Hypothalamus (tissue), 51 donors: ENCODE results near the gene TSN.

ENCODE experiments used
- DNase-seq, 51 donors: peaks; one replicate each; lab custom pipeline; 2025; lab: John Stamatoyannopoulos, UW

Gene TSN

DNA sequence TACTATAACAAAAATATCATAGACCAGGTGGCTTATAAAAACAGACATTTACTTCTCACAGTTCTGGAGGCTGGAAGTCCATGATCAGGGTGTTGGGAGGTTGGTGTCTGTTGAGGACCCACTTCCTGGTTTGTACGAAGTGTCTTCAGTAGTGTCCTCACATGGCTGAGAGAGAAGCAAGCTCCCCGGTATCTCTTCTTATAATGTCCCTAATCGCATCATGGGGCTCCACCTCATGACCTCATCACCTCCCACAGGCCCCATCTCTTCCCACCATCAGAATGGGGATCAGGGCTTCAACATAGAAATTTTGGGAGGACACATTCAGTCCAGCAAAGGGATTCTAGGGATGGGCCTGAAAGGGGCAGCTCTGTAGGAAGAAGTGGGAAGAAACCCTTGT lies 14.0 kb upstream of the TSN start:
- DNase-seq: no peak

DNA sequence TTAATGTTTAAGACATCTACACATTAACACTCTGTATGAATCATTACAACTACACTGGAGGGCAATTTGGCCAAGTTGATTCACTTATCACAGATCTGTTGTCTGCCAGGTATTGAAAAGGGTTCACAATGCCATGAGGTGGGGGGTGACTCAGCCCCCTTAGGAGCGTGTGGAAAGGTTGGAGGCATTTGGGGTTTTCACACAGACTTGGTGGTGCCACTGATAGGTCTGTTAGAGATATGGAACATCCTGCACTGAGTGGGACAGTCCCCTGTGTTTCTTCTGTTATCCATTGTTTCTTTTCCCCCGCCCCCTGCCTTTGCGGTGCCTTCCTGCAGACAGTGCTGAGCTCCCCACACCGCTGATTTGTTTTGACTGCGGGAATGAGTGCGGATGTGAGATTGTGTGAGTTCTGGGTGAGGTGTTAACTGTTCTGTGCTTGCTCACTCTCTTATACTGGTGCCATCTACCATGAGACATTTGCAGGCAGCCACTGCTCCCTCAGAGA lies 9.3 kb upstream of the TSN start:
- DNase-seq: no peak

DNA sequence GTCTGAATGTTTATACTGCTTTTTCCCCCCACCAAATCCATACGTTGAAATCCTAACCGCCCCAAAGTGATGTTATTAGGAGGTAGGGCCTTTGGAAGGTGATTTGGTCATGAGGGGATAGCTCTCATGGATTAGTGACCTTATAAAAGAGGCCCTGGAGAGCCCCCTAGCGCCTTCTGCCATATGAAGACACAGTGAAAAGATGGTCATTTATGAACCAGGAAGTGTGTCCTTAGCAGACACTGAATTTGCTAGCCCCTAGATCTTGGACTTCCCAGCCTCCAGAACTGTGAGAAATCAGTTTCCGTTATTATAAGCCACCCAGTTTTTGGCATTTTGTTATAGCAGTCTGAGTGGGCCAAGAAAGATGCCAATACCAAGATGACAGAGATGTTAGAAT lies 7.2 kb upstream of the TSN start:
- peak in 2 of 51 donors; percentile 9 to 12 for DNase-seq

DNA sequence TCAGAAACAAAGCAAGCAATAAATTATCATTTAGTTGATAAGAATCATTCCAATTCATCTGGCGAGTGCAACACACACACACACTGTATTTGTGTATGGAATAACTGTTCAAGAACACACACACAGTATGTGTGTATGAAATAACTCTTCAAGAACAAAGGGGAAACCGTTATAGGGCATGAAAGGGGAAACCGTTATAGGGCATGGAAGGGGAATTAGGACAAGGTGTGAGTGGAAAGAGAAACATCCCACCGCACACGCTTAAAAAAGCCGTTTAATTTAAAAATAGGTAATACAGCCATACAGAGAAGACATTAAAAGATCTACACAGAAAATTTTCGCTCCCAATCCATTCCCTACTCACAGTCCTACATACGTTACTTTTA lies 607 bp upstream of the TSN start:
- no peak for DNase-seq

DNA sequence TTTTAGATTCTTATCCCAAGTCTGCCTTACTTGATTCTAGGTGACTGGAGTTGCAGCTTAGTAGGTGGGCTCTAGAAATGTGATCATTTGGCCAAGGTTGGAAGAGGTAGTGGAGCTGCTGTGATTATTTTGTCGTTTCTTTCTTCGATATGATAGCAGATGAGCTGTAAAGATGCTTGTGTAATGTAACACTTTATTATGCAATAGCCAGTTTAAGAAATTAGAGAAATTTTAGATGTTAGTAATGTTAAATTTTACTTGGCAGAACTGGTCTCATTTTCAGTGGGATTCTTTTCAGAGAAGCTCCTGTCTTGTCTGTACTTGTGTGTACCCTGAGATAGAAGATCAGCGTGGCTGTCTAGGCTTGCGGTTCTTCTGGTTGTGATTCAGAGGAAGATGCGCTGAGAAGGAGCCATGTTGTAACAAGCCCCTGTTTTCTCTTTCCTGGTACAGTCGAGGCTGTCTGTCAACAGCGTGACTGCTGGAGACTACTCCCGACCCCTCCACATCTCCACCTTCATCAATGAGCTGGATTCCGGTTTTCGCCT lies 9.3 kb downstream of the TSN start:
- DNase-seq: no peak

DNA sequence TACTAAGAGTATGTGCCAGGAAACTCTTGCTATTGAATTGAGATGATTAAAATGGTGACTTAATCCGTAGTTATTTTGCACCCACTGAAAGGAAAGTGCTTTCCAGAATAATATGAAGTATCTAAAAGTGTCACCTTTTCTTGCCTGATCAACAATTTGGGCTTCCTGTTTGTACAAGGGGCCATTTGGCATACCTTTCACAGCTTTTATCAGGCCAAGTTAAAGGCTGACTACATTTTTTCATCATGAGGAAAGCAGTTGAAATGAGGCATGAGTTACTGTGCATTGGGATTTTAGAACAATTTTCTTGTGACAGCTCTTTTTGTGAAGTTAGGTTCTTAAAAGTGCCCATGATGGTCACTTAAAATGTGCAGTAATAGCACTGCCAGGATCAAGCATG lies 11.2 kb downstream of the TSN start:
- no peak for DNase-seq

DNA sequence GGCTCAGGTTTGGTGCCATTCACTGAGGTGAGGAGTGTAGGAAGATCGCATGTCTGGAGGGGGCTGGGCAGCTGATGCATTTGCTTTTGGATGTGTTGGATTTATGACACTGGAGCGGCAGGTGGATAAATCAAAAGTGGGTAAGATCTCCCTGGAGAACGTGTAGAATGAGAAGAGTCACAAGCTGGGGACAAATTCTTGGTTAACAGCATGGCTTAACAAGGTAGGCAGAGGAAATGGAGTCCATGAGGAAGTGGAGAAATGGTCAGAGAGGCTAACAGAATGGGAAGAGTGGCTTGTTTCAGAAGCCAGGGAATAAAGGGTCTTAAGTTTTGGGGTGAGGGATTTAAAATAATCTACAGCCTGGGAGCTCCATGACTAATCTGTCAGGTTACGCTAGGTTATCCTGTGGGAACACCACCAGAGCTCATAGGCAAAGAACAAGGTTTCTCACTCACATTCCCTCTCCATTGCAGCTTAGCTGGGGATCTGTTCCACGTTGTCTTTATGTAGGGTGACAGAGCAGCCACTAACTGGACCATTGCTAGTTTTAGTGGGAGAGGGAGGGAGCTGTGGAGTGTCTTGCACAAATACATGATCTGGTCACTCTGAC lies 12.8 kb downstream of the TSN start:
- DNase-seq: no peak

DNA sequence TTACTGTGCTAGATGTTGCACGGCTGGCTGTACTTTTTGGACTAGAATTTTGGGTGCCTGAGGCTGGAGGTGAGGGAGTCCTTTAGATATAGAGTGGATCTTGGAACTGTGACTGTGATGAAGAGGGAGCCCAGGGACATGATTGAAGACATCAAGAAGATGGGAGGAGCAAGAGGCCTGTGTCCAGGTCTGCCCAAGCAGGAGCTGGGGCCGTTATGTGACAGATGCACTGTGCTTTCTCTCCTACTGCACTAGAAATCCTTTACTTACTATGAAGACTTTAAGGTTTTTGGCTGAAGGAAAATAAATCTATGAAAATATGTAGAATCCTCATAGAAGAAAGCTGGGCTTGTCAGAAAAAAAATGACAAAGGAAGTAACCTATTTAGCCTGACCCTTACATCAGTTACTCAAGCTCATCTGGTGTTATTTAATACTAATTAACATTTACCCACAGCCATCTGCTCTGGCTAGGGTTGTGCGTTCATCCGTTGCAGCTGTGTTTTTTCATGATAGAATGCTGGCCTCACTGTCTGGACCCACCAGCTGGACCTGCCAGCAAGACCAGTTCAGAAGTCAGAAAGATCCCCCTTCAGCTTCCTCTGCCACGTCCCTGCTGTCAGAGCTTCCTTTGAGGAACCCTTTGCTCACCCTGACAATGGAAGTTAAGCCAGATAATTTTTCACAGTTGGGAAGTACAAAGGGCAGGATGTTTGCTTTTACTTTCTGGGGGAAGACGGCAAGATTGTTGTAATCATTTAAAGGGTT lies 16.7 kb downstream of the TSN start:
- DNase-seq: no peak

DNA sequence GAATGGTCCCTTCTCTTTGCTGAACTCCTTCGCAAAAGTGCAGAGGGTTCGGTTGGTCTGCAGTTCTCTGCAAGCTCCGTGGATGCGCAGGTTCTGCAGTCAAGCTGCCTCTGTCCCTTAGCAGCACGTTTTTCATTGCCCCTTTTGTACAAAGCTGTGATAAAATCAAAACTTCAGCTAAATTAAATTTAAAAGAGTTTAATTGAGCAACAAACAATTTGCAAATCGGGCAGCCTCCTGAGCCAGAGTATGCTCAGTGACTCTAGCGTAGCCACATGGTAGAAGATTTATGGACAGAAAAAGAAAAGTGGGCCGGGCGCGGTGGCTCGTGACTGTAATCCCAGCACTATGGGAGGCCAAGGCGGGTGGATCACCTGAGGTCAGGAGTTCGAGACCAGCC lies 18.8 kb downstream of the TSN start:
- no peak for DNase-seq

DNA sequence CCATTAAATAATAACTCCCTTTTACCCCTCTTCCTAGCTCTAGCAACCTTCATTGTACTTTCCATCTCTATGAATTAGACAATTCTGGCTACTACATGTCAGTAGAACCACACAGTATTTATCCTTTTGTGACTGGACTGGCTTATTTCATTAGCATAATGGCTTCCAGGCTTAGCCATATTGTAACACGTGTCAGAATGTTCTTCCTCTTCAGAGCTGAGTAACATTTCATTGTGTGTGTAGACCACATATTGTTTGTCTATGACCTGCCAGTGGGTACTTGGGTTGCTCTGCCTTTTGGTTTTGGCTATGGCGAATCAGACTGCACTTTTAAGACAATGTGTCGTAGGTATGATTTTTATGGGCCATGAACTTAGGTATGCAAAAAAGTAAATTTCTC lies 20.9 kb downstream of the TSN start:
- no peak for DNase-seq

DNA sequence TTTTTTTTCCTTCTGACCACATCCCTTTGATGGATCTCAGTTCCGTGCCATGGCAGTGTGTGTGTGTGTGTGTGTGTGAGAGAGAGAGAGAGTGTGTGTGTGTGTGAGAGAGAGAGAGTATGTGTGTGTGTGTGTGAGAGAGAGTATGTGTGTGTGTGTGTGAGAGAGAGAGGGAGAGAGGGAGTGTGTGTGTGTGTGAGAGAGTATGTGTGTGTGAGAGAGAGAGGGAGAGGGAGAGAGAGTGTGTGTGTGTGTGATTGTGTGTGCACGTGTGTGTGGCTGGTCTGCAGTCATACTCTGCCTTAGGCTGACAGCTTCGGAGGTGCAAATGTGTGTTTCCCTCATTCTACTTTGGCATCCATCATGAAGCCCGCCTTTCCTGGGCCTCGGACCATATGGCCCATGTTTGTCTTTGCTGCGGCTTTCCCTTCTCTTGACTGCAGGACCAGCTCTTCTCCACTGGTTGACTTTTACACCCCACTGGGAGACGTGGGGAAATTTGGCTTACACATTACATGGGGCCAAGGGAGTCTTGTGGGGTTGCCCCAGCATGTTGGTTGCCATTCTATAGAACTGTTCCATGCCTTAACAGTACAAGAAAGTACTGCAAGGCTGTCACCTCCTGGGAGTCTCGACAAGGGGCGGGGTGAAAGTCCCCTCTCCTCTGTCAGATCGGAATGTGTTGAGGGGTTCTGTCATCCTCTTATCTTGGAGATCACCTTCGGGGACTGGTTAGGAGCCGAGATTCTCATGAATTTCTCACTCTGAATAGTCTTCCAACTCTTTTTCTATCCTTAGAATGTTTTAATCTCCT lies 21.6 kb downstream of the TSN start:
- no peak for DNase-seq

DNA sequence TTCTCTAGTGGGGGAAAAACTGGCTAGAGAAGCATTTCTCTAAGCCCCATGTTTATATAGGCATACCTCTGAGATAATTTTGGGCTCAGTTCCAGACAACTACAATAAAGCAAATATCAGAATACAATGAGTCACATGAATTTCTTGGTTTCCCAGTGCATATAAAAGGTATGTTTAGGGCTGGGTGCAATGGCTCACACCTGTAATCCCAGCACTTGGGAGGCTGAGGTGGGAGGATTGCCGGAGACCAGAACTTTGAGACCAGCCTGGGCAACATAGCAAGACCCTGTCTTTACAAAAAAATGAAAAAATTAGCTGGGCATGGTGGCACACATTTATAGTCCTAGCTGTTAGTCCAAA lies 22.2 kb downstream of the TSN start:
- DNase-seq: no peak

DNA sequence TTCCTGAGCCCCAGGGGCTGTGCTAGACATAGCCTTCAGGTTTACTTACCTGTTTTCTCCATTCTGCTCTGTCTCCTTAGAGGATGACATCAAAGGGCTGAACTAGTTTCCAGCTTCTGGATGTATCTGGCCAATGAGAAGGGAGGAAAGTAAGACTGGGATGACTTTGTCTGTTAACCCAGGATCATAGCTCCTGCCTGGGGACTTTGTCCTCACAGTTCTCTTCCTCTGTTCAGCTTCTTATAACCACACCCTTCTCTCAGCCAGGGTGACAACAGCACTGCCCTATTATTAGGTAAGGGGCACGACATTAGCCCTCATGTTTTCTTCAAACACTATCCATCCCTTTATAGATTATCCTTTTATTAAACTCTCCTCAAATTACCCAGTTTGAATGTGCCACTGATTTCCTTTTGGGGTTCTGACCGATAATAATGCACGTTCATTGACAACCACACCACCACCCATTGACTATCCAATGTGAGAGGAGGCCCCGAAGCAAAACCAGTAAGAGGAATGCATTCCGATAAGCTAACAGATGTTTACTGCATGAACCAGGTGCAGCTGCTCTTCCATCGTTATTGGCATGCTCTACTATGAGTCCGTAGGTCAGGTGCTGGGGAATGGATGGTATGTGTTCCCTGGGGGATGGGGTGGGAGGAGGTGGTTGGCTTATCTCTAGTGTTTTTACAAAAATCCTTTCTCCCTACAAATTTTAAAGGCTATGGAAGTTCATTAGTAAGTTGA lies 23.5 kb downstream of the TSN start:
- DNase-seq: no peak

DNA sequence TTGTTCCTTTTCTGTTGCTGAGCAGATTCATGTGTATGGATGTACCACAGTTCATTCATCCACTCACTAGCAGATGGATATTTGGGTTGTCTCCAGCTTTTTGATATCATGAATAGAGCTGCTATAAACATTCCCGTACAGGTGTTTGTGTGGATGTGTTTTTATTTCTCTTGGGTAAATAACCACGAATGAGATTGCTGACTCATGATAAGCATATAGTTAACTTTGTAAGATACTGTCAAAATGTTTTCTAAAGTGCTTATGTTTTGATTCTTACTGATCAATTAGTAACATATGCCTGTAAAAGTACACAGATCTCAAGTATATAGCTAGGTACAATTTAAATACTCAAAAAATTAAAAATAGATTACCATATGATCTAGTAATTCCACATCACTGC lies 27.7 kb downstream of the TSN start:
- no peak for DNase-seq

DNA sequence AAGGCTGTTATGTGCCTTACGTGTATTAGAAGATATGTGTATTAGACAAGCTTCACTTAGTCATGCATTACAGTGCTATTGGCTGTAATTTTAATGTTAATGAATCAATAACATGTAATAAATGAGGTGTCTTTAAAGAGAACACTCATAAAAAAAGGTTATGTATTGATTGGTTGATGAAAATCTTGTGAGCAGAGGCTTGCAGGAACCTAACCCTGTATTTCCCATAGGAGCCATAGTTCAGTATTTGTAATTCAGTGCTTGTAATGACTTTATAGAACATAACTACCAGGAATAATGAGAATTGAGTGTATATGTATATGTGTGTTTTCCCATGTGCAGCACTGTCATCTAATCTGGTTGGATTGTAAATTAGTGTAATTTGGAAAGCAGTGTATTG lies 33.2 kb downstream of the TSN start:
- no peak for DNase-seq

DNA sequence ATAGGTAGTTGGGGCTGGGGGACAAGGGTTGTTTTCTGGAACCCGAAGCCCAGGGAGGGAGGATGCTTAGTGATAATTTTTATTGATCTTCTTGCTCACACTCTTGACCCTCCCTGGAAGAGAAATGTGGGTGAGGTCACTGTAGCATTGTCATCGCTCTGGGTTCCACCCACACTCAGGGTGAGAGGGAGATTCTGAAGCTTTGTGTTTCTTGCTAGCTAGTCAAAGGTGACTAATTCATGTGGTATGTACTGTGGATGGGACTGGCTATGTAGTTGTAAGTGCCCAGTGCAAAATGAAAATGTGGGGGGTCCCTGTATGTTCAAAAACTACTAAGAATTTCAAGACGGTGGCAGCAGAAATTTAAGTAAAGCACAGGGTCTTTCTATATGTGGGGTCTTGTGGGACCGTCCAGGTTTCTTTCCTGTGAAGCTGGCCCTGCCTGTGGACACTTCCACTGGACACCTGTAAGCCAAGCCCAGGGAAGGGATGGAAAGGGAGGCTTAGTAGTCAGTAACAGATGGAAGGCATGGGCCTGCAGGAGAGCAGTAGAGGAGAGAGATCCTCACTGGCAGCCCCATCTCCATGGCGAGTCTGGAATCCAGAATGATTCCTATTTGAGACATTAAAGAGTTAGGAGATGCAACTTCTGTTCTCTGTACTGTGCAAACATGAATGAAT lies 35.0 kb downstream of the TSN start:
- DNase-seq: no peak

DNA sequence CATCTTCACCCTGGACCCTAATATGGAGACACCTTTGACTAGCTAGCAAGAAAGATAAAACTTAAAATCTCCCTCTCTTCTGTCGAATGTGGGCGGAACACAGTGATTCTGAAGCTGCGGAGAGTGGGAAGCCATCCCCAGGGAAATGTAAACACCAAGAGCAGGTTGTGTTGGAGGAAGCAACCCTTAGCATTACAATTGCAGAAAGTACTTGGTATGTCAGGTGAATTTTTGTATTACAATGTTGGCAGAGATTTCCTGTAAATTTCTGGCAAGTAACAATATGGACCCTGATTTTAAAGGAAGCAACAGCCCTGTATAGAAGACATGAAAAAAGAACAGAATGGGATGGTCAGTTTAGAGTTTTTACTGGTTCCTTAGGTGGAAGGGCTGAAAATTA lies 35.8 kb downstream of the TSN start:
- no peak for DNase-seq

DNA sequence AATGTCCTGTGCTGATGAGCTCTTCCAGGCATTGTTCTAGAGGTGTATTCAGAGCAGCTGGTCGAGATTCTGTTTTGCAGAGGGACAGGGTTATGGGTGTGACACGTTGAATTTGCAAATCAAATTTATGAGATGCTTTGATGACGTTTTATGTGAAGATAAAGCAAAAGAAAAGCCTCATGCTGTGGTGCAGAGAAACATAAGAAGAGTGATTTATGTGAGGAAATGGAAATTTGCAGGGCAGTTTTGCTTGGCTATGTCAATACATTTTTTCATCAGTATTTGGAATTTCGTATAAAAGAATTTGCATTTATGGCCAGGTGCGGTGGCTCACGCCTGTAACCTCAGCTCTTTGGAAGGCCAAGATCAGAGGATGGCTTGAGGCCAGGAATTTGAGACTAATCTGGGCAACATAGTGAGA lies 36.4 kb downstream of the TSN start:
- DNase-seq: no peak

DNA sequence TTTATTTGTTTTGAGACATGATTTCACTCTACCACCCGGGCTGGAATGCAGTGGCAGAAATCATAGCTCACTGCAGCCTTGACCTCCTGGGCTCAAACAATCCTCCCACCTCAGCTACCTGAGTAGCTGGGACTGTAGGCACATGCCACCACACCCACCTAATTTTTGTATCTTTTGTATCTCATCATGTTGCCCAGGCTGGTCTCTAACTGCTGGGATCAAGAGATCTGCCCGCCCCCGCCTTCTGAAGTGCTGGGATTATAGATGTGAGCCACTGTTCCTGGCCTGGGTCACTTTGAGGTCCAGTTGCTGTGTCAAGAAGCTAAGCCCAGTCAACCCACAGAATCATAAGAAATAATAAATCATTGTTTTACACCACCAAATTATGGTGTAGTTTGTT lies 38.4 kb downstream of the TSN start:
- no peak for DNase-seq

DNA sequence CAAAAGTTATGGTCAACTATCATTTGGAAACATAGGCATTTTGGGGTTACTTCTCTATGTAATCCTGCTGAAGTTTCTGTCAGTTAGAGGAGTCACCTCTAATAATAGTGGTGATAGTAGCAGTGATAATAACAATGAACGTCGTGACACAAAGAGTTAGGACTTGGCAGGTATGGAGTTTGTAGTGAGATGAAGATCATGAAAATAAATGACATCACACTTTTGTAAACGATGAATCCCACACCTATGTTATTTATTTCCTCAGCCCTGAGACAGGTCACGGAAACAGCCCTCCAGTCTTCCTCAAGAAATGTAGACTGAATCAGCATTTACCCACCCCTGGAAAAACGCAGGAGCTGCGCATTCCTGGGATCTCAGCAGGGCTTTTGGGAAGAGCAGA lies 38.8 kb downstream of the TSN start:
- DNase-seq: no peak
